Measurements from ENCODE around the gene SLC17A2. TPM values are rescaled to one million over a fixed set of nuclear protein-coding genes. Genes with fewer than 3 reads are reported as not detected.

Gene SLC17A2, protein sequence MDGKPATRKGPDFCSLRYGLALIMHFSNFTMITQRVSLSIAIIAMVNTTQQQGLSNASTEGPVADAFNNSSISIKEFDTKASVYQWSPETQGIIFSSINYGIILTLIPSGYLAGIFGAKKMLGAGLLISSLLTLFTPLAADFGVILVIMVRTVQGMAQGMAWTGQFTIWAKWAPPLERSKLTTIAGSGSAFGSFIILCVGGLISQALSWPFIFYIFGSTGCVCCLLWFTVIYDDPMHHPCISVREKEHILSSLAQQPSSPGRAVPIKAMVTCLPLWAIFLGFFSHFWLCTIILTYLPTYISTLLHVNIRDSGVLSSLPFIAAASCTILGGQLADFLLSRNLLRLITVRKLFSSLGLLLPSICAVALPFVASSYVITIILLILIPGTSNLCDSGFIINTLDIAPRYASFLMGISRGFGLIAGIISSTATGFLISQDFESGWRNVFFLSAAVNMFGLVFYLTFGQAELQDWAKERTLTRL
- not detected for total RNA-seq

DNA sequence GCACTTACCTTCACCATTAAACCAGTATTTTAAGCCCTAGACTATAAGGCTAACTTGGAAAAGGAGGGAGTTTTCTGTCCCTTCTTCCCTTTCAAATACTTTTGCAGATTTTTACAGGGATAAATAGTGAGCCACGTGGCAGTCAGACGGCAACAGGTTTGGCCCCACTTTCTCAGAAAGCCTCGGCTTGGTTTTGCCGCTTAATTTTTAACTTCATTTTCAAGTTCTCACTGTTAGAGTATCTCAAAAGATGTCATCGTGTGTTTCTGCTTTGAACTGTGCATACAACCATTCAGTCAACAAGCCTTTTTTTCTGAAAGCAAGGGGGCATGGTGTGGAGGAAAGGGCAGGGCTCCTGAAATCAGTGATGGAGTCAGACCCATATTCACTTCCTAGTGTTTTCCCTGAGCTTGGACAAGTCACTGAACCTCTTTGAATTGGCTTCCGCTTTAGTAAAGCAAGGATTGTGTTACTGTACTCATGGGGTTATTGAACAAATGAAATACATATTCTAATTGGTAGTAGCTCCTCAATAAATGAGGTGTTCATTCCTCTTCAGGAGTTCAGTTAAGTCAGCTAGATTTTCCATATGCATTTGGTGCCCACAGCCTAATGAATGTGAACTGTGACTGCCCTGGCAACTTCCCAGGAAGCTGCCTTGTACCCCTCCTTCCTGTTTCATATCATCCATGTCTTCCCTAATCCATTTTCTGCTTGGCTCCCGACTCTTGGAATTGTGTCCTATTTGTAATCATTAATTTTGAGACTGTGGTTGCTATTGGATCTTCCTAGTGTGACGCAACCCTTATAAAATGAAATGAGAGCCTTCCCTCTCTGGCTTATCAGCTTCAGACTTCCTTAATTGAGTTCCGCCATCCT is at the start of gene SLC17A2:
SLC17A2 (minus strand) TSS at position 160 of the 879 bp plus-strand sequence. CDS start 4,895 bp downstream, outside the sequence.
- H3K36me3 Mint-ChIP-seq: no peaks in the 10 kb centered on the region
- H3K4me1 Mint-ChIP-seq: no peaks in the 10 kb centered on the region
- H3K9me3 Mint-ChIP-seq: no peaks in the 10 kb centered on the region
- POLR2A ChIA-PET: no interaction called here
- peaks cover 10% of the 10 kb centered on the region for H3K27me3 Mint-ChIP-seq
- no peak within 1 kb of the TSS for H3K4me3 Mint-ChIP-seq
- DNase-seq: no peak
- ATAC-seq (ENCODE audit: low read depth): no peak
- no peak within 1 kb of the TSS for H3K27ac Mint-ChIP-seq

DNA sequence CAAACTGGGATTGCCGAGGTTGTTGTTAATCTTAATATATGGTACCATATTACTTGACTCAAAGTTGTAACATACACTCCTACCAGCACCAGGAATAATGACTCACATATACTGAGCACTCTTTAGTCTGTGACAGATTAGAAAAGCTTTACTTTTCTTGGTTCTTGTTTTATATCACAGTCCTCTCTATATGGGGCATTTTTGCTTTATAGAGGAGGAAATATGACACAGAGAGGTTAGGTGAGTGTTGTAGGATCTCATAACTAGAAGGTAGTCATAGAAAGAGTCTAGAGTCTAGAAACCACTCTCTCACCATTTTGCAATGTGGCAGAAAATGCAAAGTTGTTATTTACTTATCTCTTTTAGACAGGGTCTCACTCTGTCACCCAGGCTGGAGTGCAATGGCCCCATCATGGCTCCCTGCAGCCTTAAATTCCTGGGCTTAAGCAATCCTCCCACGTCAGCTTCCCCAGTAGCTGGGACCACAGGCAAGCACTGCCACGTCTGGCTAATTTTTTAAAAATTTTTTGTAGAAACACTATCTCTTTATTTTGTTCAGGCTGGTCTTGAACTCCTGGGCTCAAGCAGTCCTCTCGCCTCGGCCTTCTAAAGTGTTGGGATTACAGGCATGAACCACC is 45.6 kb upstream of the SLC17A2 start:
- H3K9me3 Mint-ChIP-seq: no peaks in the 10 kb centered on the region
- H3K27me3 Mint-ChIP-seq: no peaks in the 10 kb centered on the region
- POLR2A ChIA-PET: interaction anchor here (1.1 kb wide), 1 partner anchor 44 kb away, joined by 4 read pairs; a partner anchor contains a TSS
- DNase-seq (no peak), ATAC-seq (ENCODE audit: low read depth) (no peak)
- H3K4me3 Mint-ChIP-seq: no peak overlapping the region
- H3K36me3 Mint-ChIP-seq: peaks cover 47% of the 10 kb centered on the region
- H3K27ac Mint-ChIP-seq: no peak overlapping the region
- peaks cover 14% of the 10 kb centered on the region for H3K4me1 Mint-ChIP-seq

DNA sequence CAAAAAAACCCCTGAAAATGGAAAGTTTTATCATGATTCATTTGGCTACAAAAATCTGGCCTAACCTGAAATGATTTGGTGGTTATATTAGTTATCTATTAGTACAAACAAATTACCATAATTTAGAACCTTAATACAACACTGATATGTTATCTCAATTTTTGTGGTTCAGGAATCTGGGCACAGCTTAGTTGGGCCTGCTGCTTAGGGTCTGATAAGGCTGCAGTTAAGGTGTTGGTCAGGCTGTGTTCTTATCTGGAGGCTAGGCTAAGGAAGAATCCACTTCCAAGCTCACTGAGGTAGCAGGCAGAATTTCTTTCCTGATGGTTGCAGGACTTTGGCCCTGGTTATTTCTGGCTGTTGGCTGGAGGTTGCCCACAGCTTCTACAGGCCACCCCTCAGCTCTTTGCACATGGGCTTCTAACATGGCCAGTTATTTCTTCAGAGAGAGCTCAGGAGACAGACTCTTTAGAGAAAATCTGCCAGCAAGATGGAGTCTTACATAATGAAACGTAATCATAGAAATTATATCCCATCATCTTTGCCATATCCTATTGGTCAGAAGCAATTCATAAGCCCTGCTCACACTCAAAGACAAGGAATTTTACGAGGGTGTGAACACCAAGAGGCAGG is 43.5 kb upstream of the SLC17A2 start:
- peaks cover 51% of the 10 kb centered on the region for H3K36me3 Mint-ChIP-seq
- H3K9me3 Mint-ChIP-seq: no peaks in the 10 kb centered on the region
- POLR2A ChIA-PET: no interaction called here
- H3K4me3 Mint-ChIP-seq: no peak overlapping the region
- ATAC-seq (ENCODE audit: low read depth) (no peak), DNase-seq (no peak)
- H3K27ac Mint-ChIP-seq: no peak overlapping the region
- H3K4me1 Mint-ChIP-seq: peaks cover 21% of the 10 kb centered on the region
- H3K27me3 Mint-ChIP-seq: no peaks in the 10 kb centered on the region

DNA sequence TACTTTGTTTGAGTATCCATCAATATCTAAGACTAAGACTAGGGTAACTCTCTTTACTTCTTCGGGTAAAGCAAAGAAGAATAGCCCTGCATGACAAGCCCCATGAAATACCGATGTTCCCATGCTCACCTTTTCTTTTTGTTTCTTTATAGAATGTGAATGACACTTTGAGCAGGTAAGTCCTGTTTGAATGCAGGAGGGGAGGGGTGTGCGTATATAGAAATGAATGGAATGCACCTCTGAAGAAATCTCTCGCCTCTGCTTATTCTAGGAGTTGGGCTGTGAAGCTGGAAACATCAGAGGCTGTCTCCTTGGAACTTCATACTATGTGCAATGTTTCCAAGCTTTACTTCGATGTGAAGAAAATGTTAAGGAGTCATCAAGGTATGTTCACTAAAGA is 42.4 kb upstream of the SLC17A2 start:
- Mint-ChIP-seq H3K27ac (no peak overlapping the region), H3K36me3 (peaks cover 58% of the 10 kb centered on the region), H3K9me3 (no peaks in the 10 kb centered on the region), H3K27me3 (no peaks in the 10 kb centered on the region), H3K4me1 (peaks cover 30% of the 10 kb centered on the region), H3K4me3 (no peak overlapping the region)
- DNase-seq (no peak), ATAC-seq (ENCODE audit: low read depth) (no peak)
- POLR2A ChIA-PET: interaction anchor here (1.5 kb wide), 1 partner anchor 20 kb away, joined by 5 read pairs; no protein-coding TSS in a partner anchor

DNA sequence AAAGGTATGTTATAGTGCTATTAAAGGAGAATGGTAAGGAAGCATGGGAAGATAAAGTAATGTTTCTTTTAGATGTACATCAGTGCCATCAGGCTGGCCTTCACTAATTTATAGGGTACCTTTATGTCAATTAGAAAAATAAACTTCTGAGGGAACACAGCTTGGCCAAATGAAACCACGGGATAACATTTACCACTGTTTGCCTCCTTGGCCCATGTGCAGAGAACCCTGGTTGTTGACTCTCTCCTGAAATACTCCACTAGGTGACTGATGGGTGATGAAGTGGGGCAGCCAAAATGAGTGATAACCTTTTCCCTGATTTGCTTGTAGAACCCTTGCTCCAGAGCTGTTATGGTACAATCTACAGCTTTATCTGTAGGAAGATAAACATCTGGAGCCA is 41.6 kb upstream of the SLC17A2 start:
- Mint-ChIP-seq H3K4me3 (no peak overlapping the region), H3K4me1 (peaks cover 36% of the 10 kb centered on the region), H3K27ac (no peak overlapping the region), H3K36me3 (peaks cover 56% of the 10 kb centered on the region), H3K27me3 (no peaks in the 10 kb centered on the region), H3K9me3 (no peaks in the 10 kb centered on the region)
- ATAC-seq (ENCODE audit: low read depth) (no peak), DNase-seq (no peak)
- POLR2A ChIA-PET: interaction anchor here (1.5 kb wide), 1 partner anchor 20 kb away, joined by 5 read pairs; no protein-coding TSS in a partner anchor

DNA sequence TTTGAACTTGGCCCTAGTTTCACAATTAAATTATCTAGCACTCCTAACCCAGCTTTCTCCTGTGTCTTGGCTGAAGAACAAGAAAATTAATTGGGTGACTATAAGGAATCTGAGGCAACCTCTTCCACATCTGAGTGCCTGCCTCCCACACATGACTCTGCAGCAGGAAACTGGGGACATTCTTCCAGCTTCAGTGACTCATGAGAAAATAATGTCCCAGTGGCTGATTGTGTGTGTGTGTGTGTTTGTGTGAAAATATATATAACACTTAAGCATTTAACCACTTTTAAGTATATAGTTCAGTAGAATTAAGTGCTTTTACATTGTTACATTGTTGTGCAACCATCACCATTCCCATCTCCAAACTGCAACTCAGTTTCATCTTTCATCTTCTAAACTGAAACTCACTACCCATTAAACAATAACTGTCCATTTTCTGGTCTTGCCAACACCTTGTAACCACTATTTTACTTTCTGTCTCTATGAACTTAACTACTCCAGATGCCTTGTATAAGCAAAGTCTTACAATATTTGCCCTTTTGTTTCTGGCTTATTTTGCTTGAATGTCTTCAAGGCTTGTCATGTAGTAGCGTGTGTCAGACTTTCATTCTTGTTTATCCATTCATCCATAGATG is 40.8 kb upstream of the SLC17A2 start:
- Mint-ChIP-seq H3K4me1 (peaks cover 34% of the 10 kb centered on the region), H3K36me3 (peaks cover 56% of the 10 kb centered on the region), H3K27me3 (no peaks in the 10 kb centered on the region), H3K4me3 (no peak overlapping the region), H3K27ac (no peak overlapping the region), H3K9me3 (no peaks in the 10 kb centered on the region)
- DNase-seq (no peak), ATAC-seq (ENCODE audit: low read depth) (no peak)
- POLR2A ChIA-PET: interaction anchor here (0.7 kb wide), 1 partner anchor 46 kb away, joined by 3 read pairs; no protein-coding TSS in a partner anchor

DNA sequence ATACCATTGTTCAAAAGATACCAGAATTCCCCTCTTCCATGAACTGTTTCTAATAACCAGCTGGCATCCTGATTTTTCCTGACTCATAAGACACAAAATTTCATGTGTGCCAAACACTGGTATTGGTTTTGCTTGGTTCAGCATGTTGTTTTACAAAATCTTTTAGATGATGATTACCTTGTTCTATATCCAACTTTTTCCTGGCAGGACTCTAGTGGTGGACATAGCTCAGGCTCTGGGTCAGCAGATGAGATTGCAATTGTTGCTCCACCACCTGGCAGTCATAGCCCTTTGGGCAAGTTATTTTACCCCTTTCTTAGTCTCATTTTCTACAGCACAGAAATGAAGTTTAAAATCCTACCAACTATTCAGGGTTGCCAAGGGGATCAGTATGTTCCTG is 38.3 kb upstream of the SLC17A2 start:
- POLR2A ChIA-PET: interaction anchor here (2.4 kb wide), 1 partner anchor 23 kb away, joined by 7 read pairs; no protein-coding TSS in a partner anchor
- Mint-ChIP-seq H3K27me3 (no peaks in the 10 kb centered on the region), H3K4me1 (peaks cover 43% of the 10 kb centered on the region), H3K27ac (peak overlapping the region; percentile 56), H3K4me3 (peak overlapping the region; percentile 31), H3K36me3 (peaks cover 62% of the 10 kb centered on the region), H3K9me3 (no peaks in the 10 kb centered on the region)
- DNase-seq (no peak), ATAC-seq (ENCODE audit: low read depth) (no peak)

DNA sequence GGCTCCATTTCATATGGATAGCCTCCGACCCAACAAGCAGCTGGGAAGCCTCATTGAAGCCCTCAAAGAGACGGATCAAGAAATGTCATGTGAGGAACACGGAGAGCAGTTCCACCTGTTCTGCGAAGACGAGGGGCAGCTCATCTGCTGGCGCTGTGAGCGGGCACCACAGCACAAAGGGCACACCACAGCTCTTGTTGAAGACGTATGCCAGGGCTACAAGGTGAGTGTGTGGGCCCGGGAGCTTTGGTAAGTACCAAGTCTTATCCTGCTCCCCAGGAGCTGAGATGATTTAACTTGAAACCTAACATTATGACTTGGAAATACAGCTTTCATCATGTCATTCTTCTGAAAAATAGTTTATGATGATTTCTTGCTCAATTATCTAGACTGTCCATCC is 36.2 kb upstream of the SLC17A2 start:
- H3K9me3 Mint-ChIP-seq: no peaks in the 10 kb centered on the region
- H3K4me1 Mint-ChIP-seq: peaks cover 49% of the 10 kb centered on the region
- no peak overlapping the region for H3K27ac Mint-ChIP-seq
- peak overlapping the region; percentile 63 for H3K4me3 Mint-ChIP-seq
- H3K27me3 Mint-ChIP-seq: no peaks in the 10 kb centered on the region
- POLR2A ChIA-PET: interaction anchor here (1.1 to 1.7 kb wide), 3 partner anchors 26 to 53 kb away, joined by 3 to 6 read pairs (median 3); a partner anchor contains a TSS
- no peak for ATAC-seq (ENCODE audit: low read depth)
- DNase-seq: no peak
- H3K36me3 Mint-ChIP-seq: peaks cover 53% of the 10 kb centered on the region

DNA sequence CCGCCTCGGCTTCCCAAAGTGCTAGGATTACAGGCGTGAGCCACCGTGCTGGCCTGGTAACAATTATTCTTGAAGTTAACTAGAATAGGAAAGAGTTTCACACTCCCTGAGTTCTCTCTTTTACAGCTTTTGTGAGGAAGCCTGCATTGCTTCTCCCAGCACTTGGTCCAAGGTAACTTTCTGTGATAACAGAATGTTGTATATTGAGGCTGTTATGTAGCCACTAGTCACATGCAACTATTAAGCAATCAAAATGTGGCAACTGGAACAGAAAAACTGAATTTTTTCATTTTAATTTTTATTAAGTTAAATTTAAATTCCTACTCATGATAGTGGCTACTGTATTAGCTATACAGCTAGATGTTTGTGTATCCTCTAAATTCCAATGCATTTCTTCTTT is 34.6 kb upstream of the SLC17A2 start:
- no peaks in the 10 kb centered on the region for H3K27me3 Mint-ChIP-seq
- peaks cover 5% of the 10 kb centered on the region for H3K9me3 Mint-ChIP-seq
- POLR2A ChIA-PET: interaction anchor here (1.1 to 1.7 kb wide), 3 partner anchors 27 to 56 kb away, joined by 3 to 6 read pairs (median 5); a partner anchor contains a TSS
- peaks cover 56% of the 10 kb centered on the region for H3K4me1 Mint-ChIP-seq
- H3K27ac Mint-ChIP-seq: no peak overlapping the region
- H3K36me3 Mint-ChIP-seq: peaks cover 47% of the 10 kb centered on the region
- peak overlapping the region; percentile 80 for H3K4me3 Mint-ChIP-seq
- ATAC-seq (ENCODE audit: low read depth): no peak
- no peak for DNase-seq

DNA sequence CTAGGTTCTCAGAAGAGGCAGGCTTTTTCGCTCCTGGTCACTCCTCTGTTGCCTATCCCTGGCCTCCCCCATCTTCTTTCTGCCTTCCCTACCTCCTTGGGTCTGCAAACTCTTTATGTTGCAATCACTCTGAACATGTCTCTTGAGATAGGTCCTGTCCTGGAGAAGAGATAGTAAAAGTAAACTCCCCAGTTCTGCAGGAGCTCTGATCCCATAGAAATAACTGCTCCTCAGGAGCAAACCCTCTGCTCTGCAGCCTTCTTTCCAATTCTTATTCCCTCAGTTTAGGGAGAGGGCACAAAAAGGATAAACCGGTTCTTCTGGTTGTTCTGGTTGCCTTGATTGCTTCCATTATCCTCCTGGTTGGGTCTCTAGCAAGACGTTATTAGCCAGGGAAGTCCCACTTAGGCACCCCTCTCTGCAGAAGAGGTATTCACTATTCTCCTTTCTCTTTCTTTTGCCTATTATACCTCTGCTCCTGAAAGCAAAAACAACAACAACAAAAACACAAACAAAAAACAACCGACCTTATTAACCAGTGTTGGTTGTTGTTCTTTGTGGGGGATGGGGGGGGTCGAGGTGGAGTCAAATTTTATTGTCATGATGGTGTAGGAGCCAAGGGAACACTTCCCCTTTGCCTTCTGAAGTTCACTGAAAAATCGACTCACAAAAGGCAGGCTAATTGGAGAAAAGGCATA is 33.1 kb upstream of the SLC17A2 start:
- no peaks in the 10 kb centered on the region for H3K27me3 Mint-ChIP-seq
- DNase-seq: no peak
- H3K27ac Mint-ChIP-seq: peak overlapping the region; percentile 80
- H3K4me1 Mint-ChIP-seq: peaks cover 58% of the 10 kb centered on the region
- peaks cover 43% of the 10 kb centered on the region for H3K36me3 Mint-ChIP-seq
- H3K9me3 Mint-ChIP-seq: peaks cover 5% of the 10 kb centered on the region
- H3K4me3 Mint-ChIP-seq: peak overlapping the region; percentile 98
- POLR2A ChIA-PET: interaction anchor here (1.3 to 2.6 kb wide), 6 partner anchors 18 to 63 kb away, joined by 3 to 17 read pairs (median 8); a partner anchor contains a TSS
- ATAC-seq (ENCODE audit: low read depth): no peak

DNA sequence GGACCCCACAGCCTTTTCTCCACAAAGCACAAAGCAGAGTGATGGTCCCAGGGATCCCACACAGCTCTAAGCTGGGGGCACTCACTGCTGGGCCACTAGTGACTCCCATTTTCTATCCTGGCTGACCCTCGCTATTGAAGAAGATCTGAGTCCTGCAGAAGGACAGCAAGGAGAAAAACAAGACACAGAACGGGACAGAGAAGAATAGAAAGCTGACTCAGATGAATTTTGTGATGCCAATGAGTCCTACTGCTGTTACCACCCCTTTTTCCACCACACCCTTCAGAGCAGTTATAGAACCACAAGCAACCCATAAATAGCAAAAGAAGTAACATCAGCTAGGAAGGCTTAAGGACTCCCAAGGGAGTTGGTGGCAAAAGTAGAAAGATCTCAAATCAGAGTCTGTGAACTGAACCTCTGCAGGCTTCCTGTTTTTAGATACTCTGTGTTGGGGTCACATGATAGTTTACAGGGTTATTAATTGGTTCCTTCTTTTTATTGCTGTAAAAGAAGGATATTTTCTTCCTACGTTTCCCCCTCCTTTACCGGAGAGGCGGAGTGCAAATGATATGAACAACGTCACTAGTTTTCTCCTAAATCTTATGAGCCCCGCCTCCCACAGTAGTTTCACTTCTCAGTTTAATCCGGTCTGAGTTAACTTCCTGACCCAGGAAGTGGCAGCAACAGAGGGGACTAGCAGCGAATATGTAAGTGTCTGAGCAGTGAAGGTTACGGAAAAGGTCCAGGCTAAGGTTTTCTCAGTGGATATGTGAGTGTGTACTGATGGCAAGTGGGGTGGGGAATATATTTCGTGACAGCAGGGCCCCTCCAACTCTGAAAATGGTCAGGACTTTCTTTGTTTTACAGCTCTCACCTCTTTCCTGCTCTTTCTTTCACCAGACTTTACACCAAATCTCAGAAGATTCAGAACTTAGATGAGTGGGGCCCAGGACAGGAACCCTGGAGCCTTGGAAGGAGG is 31.9 kb upstream of the SLC17A2 start, which contains the start of gene TRIM38:
TRIM38 (plus strand) TSS at position 654 of the 979 bp plus-strand sequence. CDS start 3,721 bp downstream, outside the sequence.
- DNase-seq (peak; percentile 51), ATAC-seq (ENCODE audit: low read depth) (peak; percentile 91)
- no peaks in the 10 kb centered on the region for H3K27me3 Mint-ChIP-seq
- POLR2A ChIA-PET: interaction anchor here (0.9 to 2.6 kb wide), 11 partner anchors 15 to 82 kb away, joined by 3 to 17 read pairs (median 4); a partner anchor contains a TSS
- peaks cover 7% of the 10 kb centered on the region for H3K9me3 Mint-ChIP-seq
- peaks cover 39% of the 10 kb centered on the region for H3K36me3 Mint-ChIP-seq
- peak within 1 kb of the TSS; percentile 98 for H3K4me3 Mint-ChIP-seq
- peak within 1 kb of the TSS; percentile 98 for H3K27ac Mint-ChIP-seq
- H3K4me1 Mint-ChIP-seq: peaks cover 52% of the 10 kb centered on the region
